Loucy (cell line): ENCODE measurements around the gene PLA2G2F.

Experiments used
- CTCF ChIP-seq: fragments of 200-600 bp; sonication (generic); conservative IDR thresholded peaks from 2 replicates; pipeline ENCODE4 v1.5.1; 2014; ENCODE audit warnings: mild to moderate bottlenecking, antibody characterized with exemption, low read length
- EZH2phosphoT487 ChIP-seq: fragments of 200-600 bp; IDR thresholded peaks from 2 replicates; pipeline ENCODE4 v1.6.1; 2018; ENCODE audit warnings: antibody characterized with exemption, mild to moderate bottlenecking, moderate library complexity, borderline replicate concordance

GRCh38 chr1:20137055-20137454 is 2.1 kb upstream of the PLA2G2F start:
- TF ChIP-seq EZH2phosphoT487 (no peak), CTCF (no peak)
